PC-9 (cell line): ENCODE measurements around the gene GHR.

Source experiments
- EZH2 ChIP-seq: fragments of 200-600 bp; sonication (generic); IDR thresholded peaks from 2 replicates; pipeline ENCODE4 v1.8.0; 2017; ENCODE audit warnings: antibody characterized with exemption, low read depth
- TF ChIP-seq, protein P1 (sequence below): fragments of 200-600 bp; sonication (generic); conservative IDR thresholded peaks from 2 replicates; pipeline ENCODE4 v1.6.1; 2017; ENCODE audit warnings: mixed run types, antibody characterized with exemption, mild to moderate bottlenecking, moderate library complexity

DNA sequence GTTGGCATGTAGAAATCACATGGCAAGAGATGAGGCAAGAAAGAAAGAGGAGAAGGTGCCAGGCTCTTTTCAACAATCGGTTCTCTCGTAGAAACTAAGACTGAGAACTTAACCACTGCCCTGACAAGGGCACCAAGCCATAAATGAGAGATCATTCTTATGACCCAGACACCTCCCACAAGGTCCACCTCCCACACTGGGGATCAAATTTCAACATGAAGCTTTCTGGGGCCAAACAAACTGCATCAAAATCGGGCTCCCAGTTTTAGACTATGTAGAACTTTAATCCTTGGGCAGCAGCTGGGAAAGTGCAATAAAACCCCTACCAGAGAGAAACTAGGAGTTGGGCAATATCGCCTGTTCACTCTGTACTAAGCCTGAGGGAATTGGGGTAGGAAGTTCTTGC, 183.2 kb downstream of the GHR start:
- TF ChIP-seq, protein P1, sequence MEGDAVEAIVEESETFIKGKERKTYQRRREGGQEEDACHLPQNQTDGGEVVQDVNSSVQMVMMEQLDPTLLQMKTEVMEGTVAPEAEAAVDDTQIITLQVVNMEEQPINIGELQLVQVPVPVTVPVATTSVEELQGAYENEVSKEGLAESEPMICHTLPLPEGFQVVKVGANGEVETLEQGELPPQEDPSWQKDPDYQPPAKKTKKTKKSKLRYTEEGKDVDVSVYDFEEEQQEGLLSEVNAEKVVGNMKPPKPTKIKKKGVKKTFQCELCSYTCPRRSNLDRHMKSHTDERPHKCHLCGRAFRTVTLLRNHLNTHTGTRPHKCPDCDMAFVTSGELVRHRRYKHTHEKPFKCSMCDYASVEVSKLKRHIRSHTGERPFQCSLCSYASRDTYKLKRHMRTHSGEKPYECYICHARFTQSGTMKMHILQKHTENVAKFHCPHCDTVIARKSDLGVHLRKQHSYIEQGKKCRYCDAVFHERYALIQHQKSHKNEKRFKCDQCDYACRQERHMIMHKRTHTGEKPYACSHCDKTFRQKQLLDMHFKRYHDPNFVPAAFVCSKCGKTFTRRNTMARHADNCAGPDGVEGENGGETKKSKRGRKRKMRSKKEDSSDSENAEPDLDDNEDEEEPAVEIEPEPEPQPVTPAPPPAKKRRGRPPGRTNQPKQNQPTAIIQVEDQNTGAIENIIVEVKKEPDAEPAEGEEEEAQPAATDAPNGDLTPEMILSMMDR = no peak
- no peak for TF ChIP-seq EZH2
